HPDE6-E6E7 (cell line): ENCODE data around the gene TNKS2.
"Not testable (repeated sequence)": the region's sequence is repeated elsewhere in the genome, so short reads cannot be mapped to it uniquely, and the experiment has no call there.

Experiments
- DNase-seq: peaks from one replicate; pipeline ENCODE4 v3.0.0; 2011; ENCODE audit warnings: missing footprints; ENCODE audit errors: extremely low spot score

TNKS2 gene

GRCh38 chr10:91797874-91798648 lies at the start of gene TNKS2:
TNKS2 (plus strand) TSS chr10:91798426; CDS start chr10:91798691, 265 bp downstream.
- DNase-seq: peak; percentile 89

GRCh38 chr10:91749592-91749991 lies 48.6 kb upstream of the TNKS2 start:
- not testable (repeated sequence) for DNase-seq

GRCh38 chr10:91756286-91756685 lies 41.9 kb upstream of the TNKS2 start:
- DNase-seq: no peak

- DNase-seq: peak; percentile 35
Measured at GRCh38 chr10:91758303-91759146, 39.7 kb upstream of the TNKS2 start.

- no peak for DNase-seq
Measured at GRCh38 chr10:91759581-91759986, 38.6 kb upstream of the TNKS2 start.

GRCh38 chr10:91761721-91762120 lies 36.5 kb upstream of the TNKS2 start:
- no peak for DNase-seq

- no peak for DNase-seq
Measured at GRCh38 chr10:91762878-91763277, 35.3 kb upstream of the TNKS2 start.

- no peak for DNase-seq
Measured at GRCh38 chr10:91766676-91767075, 31.6 kb upstream of the TNKS2 start.

- no peak for DNase-seq
Measured at GRCh38 chr10:91768123-91768522, 30.1 kb upstream of the TNKS2 start.

- DNase-seq: no peak
Measured at GRCh38 chr10:91771907-91772306, 26.3 kb upstream of the TNKS2 start.

- no peak for DNase-seq
Measured at GRCh38 chr10:91772461-91772860, 25.8 kb upstream of the TNKS2 start.

GRCh38 chr10:91772869-91773268 lies 25.4 kb upstream of the TNKS2 start:
- no peak for DNase-seq

GRCh38 chr10:91774571-91774970 lies 23.7 kb upstream of the TNKS2 start:
- no peak for DNase-seq

- no peak for DNase-seq
Measured at GRCh38 chr10:91775731-91776130, 22.5 kb upstream of the TNKS2 start.

- DNase-seq: no peak
Measured at GRCh38 chr10:91776266-91776665, 22.0 kb upstream of the TNKS2 start.

- no peak for DNase-seq
Measured at GRCh38 chr10:91778485-91778884, 19.7 kb upstream of the TNKS2 start.

GRCh38 chr10:91779011-91779605 lies 19.1 kb upstream of the TNKS2 start:
- DNase-seq: no peak

- no peak for DNase-seq
Measured at GRCh38 chr10:91782539-91782938, 15.7 kb upstream of the TNKS2 start.

GRCh38 chr10:91785830-91786229 lies 12.4 kb upstream of the TNKS2 start:
- no peak for DNase-seq

GRCh38 chr10:91787258-91787657 lies 11.0 kb upstream of the TNKS2 start:
- no peak for DNase-seq

GRCh38 chr10:91787810-91788209 lies 10.4 kb upstream of the TNKS2 start:
- no peak for DNase-seq

- no peak for DNase-seq
Measured at GRCh38 chr10:91788527-91788926, 9.7 kb upstream of the TNKS2 start.
